Endothelial cell of umbilical vein (primary cell): Measurements from ENCODE around the gene UNCX.
A peak's percentile ranks its signal among the peaks of the same experiment; 100 is the strongest.

ENCODE experiments used
- CTCF ChIP-seq, 2 donors: IDR thresholded peaks; 1 replicate in 1 of 2; 2 replicates in 1 of 2; pipeline ENCODE4 v1.5.1; 2011; ENCODE audit warnings: low read length in 2 of 2, mild to moderate bottlenecking in 2 of 2, moderate library complexity in 2 of 2, control low read depth in 1 of 2, inconsistent platforms in 1 of 2, low read depth in 1 of 2; ENCODE audit not compliant: insufficient read depth in 1 of 2; ENCODE audit errors: extremely low read depth in 1 of 2
- EZH2 ChIP-seq: IDR thresholded peaks from 2 replicates; pipeline ENCODE4 v1.6.1; 2012; ENCODE audit warnings: borderline replicate concordance, low read depth, mild to moderate bottlenecking, moderate library complexity, low read length, inconsistent platforms; ENCODE audit not compliant: severe bottlenecking
- FOS ChIP-seq: IDR thresholded peaks from 2 replicates; pipeline ENCODE4 v1.6.1; 2011; ENCODE audit warnings: mild to moderate bottlenecking, low read length, moderate library complexity, borderline replicate concordance; ENCODE audit not compliant: insufficient read depth
- JUN ChIP-seq: IDR thresholded peaks from 2 replicates; pipeline ENCODE4 v1.6.1; 2011; ENCODE audit warnings: borderline replicate concordance, low read depth; ENCODE audit not compliant: insufficient read length, insufficient read depth
- MAX ChIP-seq: IDR thresholded peaks from 2 replicates; pipeline ENCODE4 v1.6.1; 2011; ENCODE audit not compliant: insufficient read depth, insufficient read length
- MYC ChIP-seq: IDR thresholded peaks from one replicate; pipeline ENCODE4 v1.6.1; 2011; ENCODE audit warnings: mild to moderate bottlenecking, low read depth, low read length
- POLR2A ChIP-seq: IDR thresholded peaks from 2 replicates; pipeline ENCODE4 v1.6.1; 2012; ENCODE audit warnings: low read depth, mild to moderate bottlenecking, control low read depth, low read length
- POLR2AphosphoS5 ChIP-seq: IDR thresholded peaks from 2 replicates; pipeline ENCODE4 v1.6.1; 2012; ENCODE audit warnings: low read depth, mild to moderate bottlenecking, control low read depth, low read length, moderate library complexity; ENCODE audit not compliant: insufficient read depth

- no peak for TF ChIP-seq CTCF (IDR thresholded peaks at IDR 0.05; ENCODE audit: extremely low read depth in 1 of 2, insufficient read depth in 1 of 2, low read depth in 1 of 2, low read length in 2 of 2)
- TF ChIP-seq POLR2A, result no peak
- TF ChIP-seq EZH2, result peak; percentile 27
- TF ChIP-seq MAX, result no peak
- TF ChIP-seq JUN, result no peak
- TF ChIP-seq POLR2AphosphoS5, result no peak
- TF ChIP-seq MYC, result no peak
- TF ChIP-seq FOS, result no peak
Observed at GRCh38 chr7:1247527-1248041, 14.9 kb downstream of the UNCX start.
